B cell (primary cell): ENCODE measurements around the gene COL11A2. TPM values are rescaled to one million over a fixed set of nuclear protein-coding genes. Genes with fewer than 3 reads are reported as not detected.

Experiments
- ATAC-seq: fragments of 200-7000 bp; cut with Tn5 transposase; one replicate; pipeline ENCODE4 v1.10.0; 2021; ENCODE audit warnings: low read depth, mild to moderate bottlenecking, moderate number of reproducible peaks, moderate library complexity
- CTCF ChIA-PET: fragments of 350-600 bp; sonication (Branson Sonifier 250); formaldehyde crosslinking; loops from one replicate; lab custom pipeline; 2021; ENCODE audit warnings: antibody characterized with exemption, inconsistent platforms; lab: Charles Lee
- POLR2A ChIA-PET: fragments of 350-600 bp; sonication (Branson Sonifier 250); formaldehyde crosslinking; loops from one replicate; lab custom pipeline; 2021; ENCODE audit warnings: antibody characterized with exemption; lab: Charles Lee
- DNase-seq: peaks from one replicate; pipeline ENCODE4 v3.0.0; 2013
- H2AFZ ChIP-seq: 2 replicates; pipeline ENCODE4 v1.6.1; 2012; ENCODE audit warnings: mild to moderate bottlenecking, low read depth, low read length; ENCODE audit not compliant: insufficient read depth, poor library complexity, severe bottlenecking
- H3K27ac ChIP-seq, 2 donors: 1 replicate in 1 of 2; 2 replicates in 1 of 2; pipeline ENCODE4 v1.5.1; 2012 to 2013; ENCODE audit warnings: low read length in 2 of 2, mild to moderate bottlenecking in 2 of 2, moderate library complexity in 1 of 2
- H3K27me3 ChIP-seq, 4 experiments: fragments of 200-600 bp in 1 of 4; sonication (generic) in 1 of 4; replicated peaks in 1 of 4; 1 replicate in 2 of 4; 2 replicates in 2 of 4; pipeline versions ENCODE4 v1.6.1 to v1.7.0; 2013 to 2016; ENCODE audit warnings: low read length in 3 of 4, mild to moderate bottlenecking in 2 of 4, mixed read lengths in 1 of 4, moderate library complexity in 1 of 4; ENCODE audit not compliant: insufficient read depth in 4 of 4, control insufficient read depth in 3 of 4; ENCODE audit errors: control extremely low read depth in 1 of 4
- H3K36me3 ChIP-seq, 2 experiments: replicated peaks in 1 of 2; 1 replicate in 1 of 2; 2 replicates in 1 of 2; pipeline versions ENCODE4 v1.6.1 to v1.7.1; 2013; ENCODE audit warnings: low read length in 1 of 2; ENCODE audit not compliant: insufficient read depth in 2 of 2, control insufficient read depth in 1 of 2; ENCODE audit errors: control extremely low read depth in 1 of 2, extremely low read depth in 1 of 2
- H3K4me1 ChIP-seq, 2 donors: fragments of 200-600 bp in 1 of 2; sonication (generic) in 1 of 2; 1 replicate in 1 of 2; 2 replicates in 1 of 2; pipeline versions ENCODE4 v1.5.1 to v1.6.1; 2013 to 2017; ENCODE audit warnings: low read length in 2 of 2; ENCODE audit not compliant: control insufficient read depth in 2 of 2, insufficient read depth in 2 of 2
- H3K4me2 ChIP-seq: replicated peaks from 2 replicates; pipeline ENCODE3; 2012; ENCODE audit warnings: mild to moderate bottlenecking, low read depth, low read length; ENCODE audit not compliant: poor library complexity, severe bottlenecking
- H3K4me3 ChIP-seq, 5 experiments: fragments of 200-600 bp in 1 of 5; sonication (generic) in 1 of 5; 1 replicate in 3 of 5; 2 replicates in 2 of 5; pipeline versions ENCODE4 v1.5.1 to v1.7.0; 2011 to 2016; ENCODE audit warnings: low read length in 4 of 5, mild to moderate bottlenecking in 4 of 5, low read depth in 2 of 5, control low read depth in 1 of 5, moderate library complexity in 1 of 5; ENCODE audit not compliant: insufficient read depth in 1 of 5; ENCODE audit errors: control extremely low read depth in 1 of 5, extremely low read depth in 1 of 5
- H3K79me2 ChIP-seq: fragments of 200-600 bp; sonication (generic); one replicate; pipeline ENCODE4 v1.6.0; 2016; ENCODE audit warnings: low read length; ENCODE audit not compliant: control insufficient read depth, insufficient read depth
- H3K9ac ChIP-seq: fragments of 200-600 bp; sonication (generic); 2 replicates; pipeline ENCODE4 v1.6.1; 2017; ENCODE audit warnings: mild to moderate bottlenecking, low read length, moderate library complexity
- H3K9me3 ChIP-seq, 3 donors: one replicate each; pipeline versions ENCODE4 v1.6.1 to v1.7.1; 2013; ENCODE audit warnings: low read length in 2 of 3; ENCODE audit not compliant: control insufficient read depth in 2 of 3, insufficient read depth in 1 of 3; ENCODE audit errors: control extremely low read depth in 1 of 3
- H4K20me1 ChIP-seq: 2 replicates; pipeline ENCODE4 v1.6.0; 2012; ENCODE audit warnings: mild to moderate bottlenecking, low read length; ENCODE audit not compliant: insufficient read depth, control insufficient read depth, poor library complexity, severe bottlenecking
- H3K27ac Mint-ChIP-seq: one replicate; pipeline ENCODE4 v1.8.0; 2021; ENCODE audit warnings: mixed read lengths
- H3K27me3 Mint-ChIP-seq: one replicate; pipeline ENCODE4 v1.8.0; 2021; ENCODE audit warnings: mixed read lengths
- H3K4me1 Mint-ChIP-seq: one replicate; pipeline ENCODE4 v1.8.0; 2021; ENCODE audit warnings: mixed read lengths
- H3K4me3 Mint-ChIP-seq: one replicate; pipeline ENCODE4 v1.8.0; 2021; ENCODE audit warnings: mixed read lengths
- H3K9me3 Mint-ChIP-seq: one replicate; pipeline ENCODE4 v1.8.0; 2022; ENCODE audit warnings: mixed read lengths; ENCODE audit not compliant: insufficient read depth
- EZH2 ChIP-seq: IDR thresholded peaks from 2 replicates; pipeline ENCODE4 v1.6.1; 2012; ENCODE audit warnings: borderline replicate concordance, low read depth, mild to moderate bottlenecking, moderate library complexity, low read length; ENCODE audit not compliant: insufficient read depth, poor library complexity, severe bottlenecking
- WGBS: methylation state at CpG from one replicate; pipeline ENCODE4 v1.1.5; 2013; ENCODE audit warnings: missing lambda C conversion rate; ENCODE audit not compliant: insufficient coverage; 5-methylcytosine and 5-hydroxymethylcytosine counted together
- intact Hi-C: fragments of 100-400 bp; cut with micrococcal nuclease; formaldehyde crosslinking; loops from one replicate; pipeline ENCODE4 v1.10.0; 2022
- polyA plus RNA-seq: library from polyadenylated mRNA; depleted of rRNA; stranded (reverse); fragments of >200 nt; gene quantifications from 2 replicates; pipeline ENCODE4 v1.2.3, GENCODE V29; 2012
- total RNA-seq, 2 donors: library from RNA; stranded (reverse); fragments of 120-200 nt in 1 of 2; gene quantifications; 1 replicate in 1 of 2; 2 replicates in 1 of 2; pipeline versions ENCODE4 v1.2.3 to v1.2.4, GENCODE V29; 2013 to 2022
- TF ChIP-seq, protein P1 (sequence below): fragments of 200-600 bp; IDR thresholded peaks from one replicate; pipeline ENCODE4 v1.8.0; 2022; ENCODE audit warnings: antibody characterized with exemption, mild to moderate bottlenecking

COL11A2 gene
- total and polyA plus RNA-seq, 2 donors (not counting 1 experiment from before 2014, with no cell fraction given): 0.39 to 0.82 TPM

DNA sequence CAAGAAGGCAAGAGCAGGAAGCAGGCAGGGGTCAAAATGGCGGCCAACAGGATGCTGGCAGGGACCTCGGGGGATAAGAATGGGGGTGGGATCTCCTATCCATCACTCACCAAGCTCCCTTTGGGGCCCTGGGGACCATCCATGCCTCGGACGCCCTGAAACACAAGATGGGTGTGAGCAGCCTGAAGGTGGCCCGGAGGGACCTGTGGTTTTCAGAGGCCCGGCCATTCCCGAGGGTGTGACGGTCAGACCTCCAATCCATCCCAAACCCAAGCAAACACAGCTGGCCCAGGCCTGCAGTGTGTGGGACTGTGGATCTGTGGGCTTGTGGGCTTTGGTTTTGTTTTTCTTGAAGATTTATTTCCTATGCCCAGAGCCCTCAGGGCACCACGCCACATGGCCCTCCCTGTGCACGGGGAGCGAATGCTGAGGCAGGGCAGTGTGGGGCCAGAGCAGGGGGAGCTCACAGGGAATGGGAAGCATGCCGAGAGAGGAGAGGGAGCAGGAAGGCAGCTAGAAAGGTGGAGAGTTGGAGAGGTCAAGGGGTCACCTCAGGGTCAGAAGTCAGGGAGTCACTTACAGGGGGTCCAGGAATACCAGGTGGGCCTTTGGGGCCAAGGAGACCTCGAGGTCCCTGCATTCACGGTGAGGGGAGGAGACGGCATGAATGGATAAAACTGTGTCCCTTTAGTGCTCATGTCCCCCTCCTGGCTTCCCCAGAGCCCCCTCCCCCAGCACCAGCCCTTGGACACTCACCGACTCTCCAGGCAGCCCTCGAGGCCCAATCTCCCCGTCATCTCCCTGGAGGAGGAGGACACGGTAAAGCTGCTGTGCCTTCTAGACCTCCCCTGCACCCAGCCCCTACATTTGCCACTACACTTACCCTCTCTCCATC, 14.5 kb downstream of the COL11A2 start:
- H3K4me1 Mint-ChIP-seq: peaks cover 2% of the 10 kb centered on the region
- ChIA-PET CTCF (interaction anchor here (1.4 kb wide), 1 partner anchor 9 kb away, joined by 3 read pairs; no protein-coding TSS in a partner anchor), POLR2A (no interaction called here)
- no peak overlapping the region for H3K4me3 Mint-ChIP-seq
- ATAC-seq (no peak), DNase-seq (no peak)
- peaks cover 0 to 10% (median 4%) of the 10 kb centered on the region in 4 experiments for H3K27me3 ChIP-seq
- H3K27ac ChIP-seq: no peak overlapping the region
- H3K79me2 ChIP-seq: no peaks in the 10 kb centered on the region
- no peaks in the 10 kb centered on the region for H4K20me1 ChIP-seq
- no peak overlapping the region for H3K4me2 ChIP-seq
- peaks cover 2% of the 10 kb centered on the region for H3K9me3 Mint-ChIP-seq
- peaks cover under 1 to 5% of the 10 kb centered on the region in 2 donors for H3K4me1 ChIP-seq
- intact Hi-C loops: no loop called here
- H3K9ac ChIP-seq: no peak overlapping the region
- no peak overlapping the region for H3K27ac Mint-ChIP-seq
- no peak overlapping the region for H3K4me3 ChIP-seq
- H3K36me3 ChIP-seq: no peaks in the 10 kb centered on the region
- peaks cover 17% of the 10 kb centered on the region for H3K27me3 Mint-ChIP-seq
- 91% methylated on average over 9 of the region's 19 CpGs for WGBS
- H3K9me3 ChIP-seq: peaks cover 0 to 5% (median 0%) of the 10 kb centered on the region in 3 donors
- H2AFZ ChIP-seq: no peak overlapping the region
- TF ChIP-seq, protein P1, sequence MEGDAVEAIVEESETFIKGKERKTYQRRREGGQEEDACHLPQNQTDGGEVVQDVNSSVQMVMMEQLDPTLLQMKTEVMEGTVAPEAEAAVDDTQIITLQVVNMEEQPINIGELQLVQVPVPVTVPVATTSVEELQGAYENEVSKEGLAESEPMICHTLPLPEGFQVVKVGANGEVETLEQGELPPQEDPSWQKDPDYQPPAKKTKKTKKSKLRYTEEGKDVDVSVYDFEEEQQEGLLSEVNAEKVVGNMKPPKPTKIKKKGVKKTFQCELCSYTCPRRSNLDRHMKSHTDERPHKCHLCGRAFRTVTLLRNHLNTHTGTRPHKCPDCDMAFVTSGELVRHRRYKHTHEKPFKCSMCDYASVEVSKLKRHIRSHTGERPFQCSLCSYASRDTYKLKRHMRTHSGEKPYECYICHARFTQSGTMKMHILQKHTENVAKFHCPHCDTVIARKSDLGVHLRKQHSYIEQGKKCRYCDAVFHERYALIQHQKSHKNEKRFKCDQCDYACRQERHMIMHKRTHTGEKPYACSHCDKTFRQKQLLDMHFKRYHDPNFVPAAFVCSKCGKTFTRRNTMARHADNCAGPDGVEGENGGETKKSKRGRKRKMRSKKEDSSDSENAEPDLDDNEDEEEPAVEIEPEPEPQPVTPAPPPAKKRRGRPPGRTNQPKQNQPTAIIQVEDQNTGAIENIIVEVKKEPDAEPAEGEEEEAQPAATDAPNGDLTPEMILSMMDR: no peak
- no peak for TF ChIP-seq EZH2

DNA sequence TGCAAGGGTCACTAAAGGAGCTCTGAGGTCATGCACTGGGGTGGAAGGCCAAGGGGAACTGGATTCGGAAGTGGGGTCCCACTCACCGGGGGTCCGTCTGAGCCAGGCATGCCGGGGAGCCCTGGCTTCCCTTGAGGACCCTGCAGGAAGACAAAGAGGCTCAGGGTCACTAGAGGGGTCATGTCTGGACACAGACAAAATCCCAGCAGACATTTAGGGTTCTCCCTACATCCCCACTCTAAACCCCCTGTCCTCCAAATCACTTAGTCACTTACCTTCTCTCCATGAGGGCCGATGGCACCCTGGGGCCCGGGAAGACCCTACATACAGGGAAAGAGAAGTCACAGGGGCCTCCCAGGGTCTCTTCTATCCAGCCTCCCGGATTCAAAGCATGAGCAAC, 15.4 kb downstream of the COL11A2 start:
- intact Hi-C loops: no loop called here
- POLR2A ChIA-PET: no interaction called here
- Histone ChIP-seq H3K4me1 (peaks cover 0 to 5% of the 10 kb centered on the region in 2 donors), H3K27me3 (peaks cover 0 to 14% (median 6%) of the 10 kb centered on the region in 4 experiments), H3K4me3 (no peak overlapping the region), H4K20me1 (no peaks in the 10 kb centered on the region), H3K27ac (no peak overlapping the region), H3K9ac (no peak overlapping the region), H3K36me3 (no peaks in the 10 kb centered on the region), H3K4me2 (no peak overlapping the region), H3K9me3 (no peaks in the 10 kb centered on the region), H2AFZ (no peak overlapping the region), H3K79me2 (no peaks in the 10 kb centered on the region)
- H3K4me1 Mint-ChIP-seq: no peaks in the 10 kb centered on the region
- H3K27ac Mint-ChIP-seq: no peak overlapping the region
- 94% methylated on average over 4 of the region's 7 CpGs for WGBS
- DNase-seq (no peak), ATAC-seq (no peak)
- H3K4me3 Mint-ChIP-seq: no peak overlapping the region
- peaks cover 21% of the 10 kb centered on the region for H3K27me3 Mint-ChIP-seq
- no peaks in the 10 kb centered on the region for H3K9me3 Mint-ChIP-seq
- CTCF ChIA-PET: no interaction called here
- TF ChIP-seq, protein P1: no peak
- TF ChIP-seq EZH2: no peak
